IPS-18a (cell line): ENCODE measurements around the gene SMC5.
A peak's percentile ranks its signal among the peaks of the same experiment; 100 is the strongest.
"Not testable (repeated sequence)": the region's sequence is repeated elsewhere in the genome, so short reads cannot be mapped to it uniquely, and the experiment has no call there.

ENCODE experiments used
- H3K27ac ChIP-seq: one replicate; pipeline ENCODE4 v1.5.1; 2013; ENCODE audit warnings: low read length
- H3K27me3 ChIP-seq: one replicate; pipeline ENCODE4 v1.6.1; 2013; ENCODE audit warnings: mild to moderate bottlenecking, low read length; ENCODE audit not compliant: control insufficient read depth, insufficient read depth
- H3K36me3 ChIP-seq: one replicate; pipeline ENCODE4 v1.6.1; 2013; ENCODE audit warnings: low read depth, low read length; ENCODE audit not compliant: control insufficient read depth
- H3K4me1 ChIP-seq: one replicate; pipeline ENCODE4 v1.6.1; 2013; ENCODE audit warnings: low read depth, low read length; ENCODE audit not compliant: control insufficient read depth
- H3K4me3 ChIP-seq: one replicate; pipeline ENCODE4 v1.5.1; 2013; ENCODE audit warnings: low read length
- H3K9ac ChIP-seq: one replicate; pipeline ENCODE4 v1.6.1; 2013; ENCODE audit warnings: mild to moderate bottlenecking, low read length, moderate library complexity
- H3K9me3 ChIP-seq: one replicate; pipeline ENCODE4 v1.6.1; 2013; ENCODE audit warnings: low read depth, low read length; ENCODE audit not compliant: control insufficient read depth

Gene SMC5

GRCh38 chr9:70258692-70259511 is at the start of gene SMC5:
TSS of gene SMC5 (plus strand) at chr9:70258978. CDS start at chr9:70259079, 101 bp downstream.
- H3K9ac ChIP-seq, result peak within 1 kb of the TSS; percentile 87
- H3K4me3 ChIP-seq, result peak within 1 kb of the TSS; percentile 90
- H3K27me3 ChIP-seq, result peaks cover 11% of the 10 kb centered on the region
- H3K9me3 ChIP-seq, result no peaks in the 10 kb centered on the region
- peaks cover 10% of the 10 kb centered on the region for H3K4me1 ChIP-seq
- H3K36me3 ChIP-seq, result peaks cover 17% of the 10 kb centered on the region
- H3K27ac ChIP-seq, result peak within 1 kb of the TSS; percentile 43

- Histone ChIP-seq H3K36me3 (no peaks in the 10 kb centered on the region), H3K27me3 (no peaks in the 10 kb centered on the region), H3K9ac (no peak overlapping the region), H3K4me1 (no peaks in the 10 kb centered on the region), H3K27ac (no peak overlapping the region), H3K9me3 (peaks cover 6% of the 10 kb centered on the region), H3K4me3 (no peak overlapping the region)
Observed at GRCh38 chr9:70217029-70217428, 41.7 kb upstream of the SMC5 start.

- H3K36me3 ChIP-seq, result no peaks in the 10 kb centered on the region
- H3K27ac ChIP-seq, result no peak overlapping the region
- H3K9ac ChIP-seq, result no peak overlapping the region
- H3K27me3 ChIP-seq, result no peaks in the 10 kb centered on the region
- no peak overlapping the region for H3K4me3 ChIP-seq
- no peaks in the 10 kb centered on the region for H3K4me1 ChIP-seq
- H3K9me3 ChIP-seq, result no peaks in the 10 kb centered on the region
Observed at GRCh38 chr9:70218767-70219166, 40.0 kb upstream of the SMC5 start.

GRCh38 chr9:70220216-70220615 is 38.6 kb upstream of the SMC5 start:
- no peaks in the 10 kb centered on the region for H3K36me3 ChIP-seq
- no peaks in the 10 kb centered on the region for H3K27me3 ChIP-seq
- no peak overlapping the region for H3K27ac ChIP-seq
- no peak overlapping the region for H3K4me3 ChIP-seq
- H3K9me3 ChIP-seq, result no peaks in the 10 kb centered on the region
- no peak overlapping the region for H3K9ac ChIP-seq
- no peaks in the 10 kb centered on the region for H3K4me1 ChIP-seq

GRCh38 chr9:70222354-70222753 is 36.4 kb upstream of the SMC5 start:
- no peaks in the 10 kb centered on the region for H3K4me1 ChIP-seq
- no peak overlapping the region for H3K27ac ChIP-seq
- H3K9me3 ChIP-seq, result no peaks in the 10 kb centered on the region
- no peak overlapping the region for H3K4me3 ChIP-seq
- no peaks in the 10 kb centered on the region for H3K27me3 ChIP-seq
- H3K36me3 ChIP-seq, result no peaks in the 10 kb centered on the region
- H3K9ac ChIP-seq, result no peak overlapping the region

GRCh38 chr9:70228118-70228517 is 30.7 kb upstream of the SMC5 start:
- no peaks in the 10 kb centered on the region for H3K9me3 ChIP-seq
- H3K36me3 ChIP-seq, result no peaks in the 10 kb centered on the region
- H3K27me3 ChIP-seq, result no peaks in the 10 kb centered on the region
- H3K4me1 ChIP-seq, result no peaks in the 10 kb centered on the region
- no peak overlapping the region for H3K9ac ChIP-seq
- H3K27ac ChIP-seq, result no peak overlapping the region
- no peak overlapping the region for H3K4me3 ChIP-seq

- Histone ChIP-seq H3K4me1 (no peaks in the 10 kb centered on the region), H3K4me3 (no peak overlapping the region), H3K27ac (no peak overlapping the region), H3K9ac (no peak overlapping the region), H3K27me3 (no peaks in the 10 kb centered on the region), H3K36me3 (no peaks in the 10 kb centered on the region), H3K9me3 (no peaks in the 10 kb centered on the region)
Observed at GRCh38 chr9:70228611-70229010, 30.2 kb upstream of the SMC5 start.

- H3K4me3 ChIP-seq, result no peak overlapping the region
- H3K27me3 ChIP-seq, result no peaks in the 10 kb centered on the region
- no peak overlapping the region for H3K9ac ChIP-seq
- no peaks in the 10 kb centered on the region for H3K9me3 ChIP-seq
- H3K4me1 ChIP-seq, result no peaks in the 10 kb centered on the region
- no peak overlapping the region for H3K27ac ChIP-seq
- H3K36me3 ChIP-seq, result no peaks in the 10 kb centered on the region
Observed at GRCh38 chr9:70229026-70229425, 29.8 kb upstream of the SMC5 start.

- Histone ChIP-seq H3K9me3 (no peaks in the 10 kb centered on the region), H3K9ac (no peak overlapping the region), H3K4me1 (no peaks in the 10 kb centered on the region), H3K27me3 (no peaks in the 10 kb centered on the region), H3K36me3 (no peaks in the 10 kb centered on the region), H3K27ac (no peak overlapping the region), H3K4me3 (no peak overlapping the region)
Observed at GRCh38 chr9:70229579-70229978, 29.2 kb upstream of the SMC5 start.

GRCh38 chr9:70232476-70232875 is 26.3 kb upstream of the SMC5 start:
- no peak overlapping the region for H3K27ac ChIP-seq
- no peaks in the 10 kb centered on the region for H3K36me3 ChIP-seq
- no peaks in the 10 kb centered on the region for H3K27me3 ChIP-seq
- H3K9ac ChIP-seq, result no peak overlapping the region
- H3K4me3 ChIP-seq, result no peak overlapping the region
- H3K4me1 ChIP-seq, result no peaks in the 10 kb centered on the region
- no peaks in the 10 kb centered on the region for H3K9me3 ChIP-seq

GRCh38 chr9:70234208-70234607 is 24.6 kb upstream of the SMC5 start:
- not testable (repeated sequence) for H3K9me3 ChIP-seq, H3K9ac ChIP-seq, H3K36me3 ChIP-seq, H3K27ac ChIP-seq, H3K27me3 ChIP-seq, H3K4me3 ChIP-seq, H3K4me1 ChIP-seq

GRCh38 chr9:70245952-70246351 is 12.8 kb upstream of the SMC5 start:
- H3K9me3 ChIP-seq, H3K36me3 ChIP-seq, H3K27ac ChIP-seq, H3K4me3 ChIP-seq, H3K4me1 ChIP-seq, H3K27me3 ChIP-seq, H3K9ac ChIP-seq: not testable (repeated sequence)
